ENCODE data around the gene THRA. TPM values are rescaled to one million over a fixed set of nuclear protein-coding genes. Genes with fewer than 3 reads are reported as not detected.

The THRA gene
- polyA plus RNA-seq, 1 of the 3 experiments (the other 2 are of a cell fraction): 23.1 TPM

GRCh38 chr17:40075942-40076498 is 13.3 kb downstream of the THRA start:
- 0 out of 2 replicates have a peak, but pooled peaks cover 3% of the 10 kb centered on the region for H4K20me1 ChIP-seq (ENCODE audit: insufficient read depth)
- peaks cover 0 to 8% of the 10 kb centered on the region in 2 experiments for H3K36me3 ChIP-seq (replicated peaks in 1 of 2; ENCODE audit: control insufficient read depth in 1 of 2, insufficient read depth in 2 of 2, low read length in 1 of 2)
- H3K27me3 ChIP-seq (ENCODE audit: insufficient read depth): no peaks in the 10 kb centered on the region
- H3K4me2 ChIP-seq: no peak overlapping the region
- H3K4me1 ChIP-seq (ENCODE audit: control insufficient read depth in 1 of 2, insufficient read depth in 2 of 2, low read depth in 1 of 2, low read length in 1 of 2): peaks cover 26 to 52% of the 10 kb centered on the region in 2 experiments; a peak in 3 of 4 replicates
- H3K79me2 ChIP-seq (ENCODE audit: insufficient read depth): peaks cover 7% of the 10 kb centered on the region; the same call in 1 of the 2 replicates
- no peak overlapping the region for H3K9ac ChIP-seq
- no peak overlapping the region for H3K4me3 ChIP-seq (ENCODE audit: low read depth in 2 of 2, low read length in 1 of 2)
- no peaks in the 10 kb centered on the region for H3K9me2 ChIP-seq
- TF ChIP-seq USF1 (IDR thresholded peaks at IDR 0.05; ENCODE audit: borderline replicate concordance, low read depth): no peak
- TF ChIP-seq POLR2AphosphoS5 (IDR thresholded peaks at IDR 0.05; ENCODE audit: low read depth, low read length): no peak
- no peak for TF ChIP-seq EZH2phosphoT487 (IDR thresholded peaks at IDR 0.05; ENCODE audit: borderline replicate concordance, low read depth)
- TF ChIP-seq EP300 (IDR thresholded peaks at IDR 0.05; ENCODE audit: borderline replicate concordance in 1 of 2, low read depth in 1 of 2, low read length in 1 of 2): no peak
- TF ChIP-seq ELF1 (IDR thresholded peaks at IDR 0.05): no peak
- TF ChIP-seq, protein P1, sequence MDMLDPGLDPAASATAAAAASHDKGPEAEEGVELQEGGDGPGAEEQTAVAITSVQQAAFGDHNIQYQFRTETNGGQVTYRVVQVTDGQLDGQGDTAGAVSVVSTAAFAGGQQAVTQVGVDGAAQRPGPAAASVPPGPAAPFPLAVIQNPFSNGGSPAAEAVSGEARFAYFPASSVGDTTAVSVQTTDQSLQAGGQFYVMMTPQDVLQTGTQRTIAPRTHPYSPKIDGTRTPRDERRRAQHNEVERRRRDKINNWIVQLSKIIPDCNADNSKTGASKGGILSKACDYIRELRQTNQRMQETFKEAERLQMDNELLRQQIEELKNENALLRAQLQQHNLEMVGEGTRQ (IDR thresholded peaks at IDR 0.05; ENCODE audit: borderline replicate concordance, low read depth, low read length): no peak
- TF ChIP-seq MXI1 (IDR thresholded peaks at IDR 0.05; ENCODE audit: low read depth, low read length): no peak
- no peak for TF ChIP-seq RAD21 (IDR thresholded peaks at IDR 0.05; ENCODE audit: low read length)
- TF ChIP-seq, protein P2, sequence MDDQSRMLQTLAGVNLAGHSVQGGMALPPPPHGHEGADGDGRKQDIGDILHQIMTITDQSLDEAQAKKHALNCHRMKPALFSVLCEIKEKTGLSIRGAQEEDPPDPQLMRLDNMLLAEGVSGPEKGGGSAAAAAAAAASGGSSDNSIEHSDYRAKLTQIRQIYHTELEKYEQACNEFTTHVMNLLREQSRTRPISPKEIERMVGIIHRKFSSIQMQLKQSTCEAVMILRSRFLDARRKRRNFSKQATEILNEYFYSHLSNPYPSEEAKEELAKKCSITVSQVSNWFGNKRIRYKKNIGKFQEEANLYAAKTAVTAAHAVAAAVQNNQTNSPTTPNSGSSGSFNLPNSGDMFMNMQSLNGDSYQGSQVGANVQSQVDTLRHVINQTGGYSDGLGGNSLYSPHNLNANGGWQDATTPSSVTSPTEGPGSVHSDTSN (IDR thresholded peaks at IDR 0.05): no peak
- TF ChIP-seq YY1 (IDR thresholded peaks at IDR 0.05; ENCODE audit: low read depth): no peak
- no peak for TF ChIP-seq RXRA (IDR thresholded peaks at IDR 0.05; ENCODE audit: borderline replicate concordance, low read depth)
- no peak for TF ChIP-seq RCOR1 (IDR thresholded peaks at IDR 0.05; ENCODE audit: low read length)
- TF ChIP-seq RFX5 (IDR thresholded peaks at IDR 0.05; ENCODE audit: low read length): no peak
- TF ChIP-seq FOXJ3 (CRISPR knock-in tag; IDR thresholded peaks at IDR 0.05): no peak
- ChIA-PET POLR2A (interaction anchor here (1.2 to 2.3 kb wide), 5 partner anchors 11 to 37 kb away, joined by 4 to 9 read pairs (median 5); partner anchors contain the start of gene THRA), CTCF (interaction anchor here (0.6 to 9.3 kb wide), 27 partner anchors 9 to 143 kb away, joined by 3 to 160 read pairs (median 12); partner anchors contain the start of genes CSF3, MED24, NR1D1 and THRA)
- H3F3A ChIP-seq (replicated peaks; ENCODE audit: insufficient read depth): peaks cover 10% of the 10 kb centered on the region
- whole genome bisulfite sequencing (ENCODE audit: low lambda C conversion rate): 80% methylated on average over 5 of the region's 8 CpGs
- no peak for DNase-seq
- peak overlapping the region in 1 of 2 experiments; percentile 76; a peak in 1 of 4 replicates for H3K27ac ChIP-seq (ENCODE audit: low read depth in 2 of 2, low read length in 1 of 2)
- no peaks in the 10 kb centered on the region for H3K9me3 ChIP-seq
- no peak overlapping the region for H2AFZ ChIP-seq (ENCODE audit: low read depth)

GRCh38 chr17:40076591-40076990 is 13.8 kb downstream of the THRA start:
- CTCF ChIA-PET: interaction anchor here (1.1 to 9.3 kb wide), 12 partner anchors 9 to 114 kb away, joined by 3 to 160 read pairs (median 31); partner anchors contain the start of gene THRA
- H3K9me3 ChIP-seq: no peaks in the 10 kb centered on the region
- H3K4me1 ChIP-seq (ENCODE audit: control insufficient read depth in 1 of 2, insufficient read depth in 2 of 2, low read depth in 1 of 2, low read length in 1 of 2): peaks cover 21 to 47% of the 10 kb centered on the region in 2 experiments; a peak in 3 of 4 replicates
- peaks cover 2% of the 10 kb centered on the region; the same call in 1 of the 2 replicates for H3K79me2 ChIP-seq (ENCODE audit: insufficient read depth)
- 0 out of 2 replicates have a peak, but pooled peaks cover 3% of the 10 kb centered on the region for H4K20me1 ChIP-seq (ENCODE audit: insufficient read depth)
- no peak overlapping the region; a peak in 1 of 4 replicates for H3K27ac ChIP-seq (ENCODE audit: low read depth in 2 of 2, low read length in 1 of 2)
- peaks cover 10% of the 10 kb centered on the region for H3F3A ChIP-seq (replicated peaks; ENCODE audit: insufficient read depth)
- DNase-seq: no peak
- no peak overlapping the region for H3K4me3 ChIP-seq (ENCODE audit: low read depth in 2 of 2, low read length in 1 of 2)
- H3K4me2 ChIP-seq: no peak overlapping the region
- peaks cover 0 to 8% of the 10 kb centered on the region in 2 experiments for H3K36me3 ChIP-seq (replicated peaks in 1 of 2; ENCODE audit: control insufficient read depth in 1 of 2, insufficient read depth in 2 of 2, low read length in 1 of 2)
- WGBS (ENCODE audit: low lambda C conversion rate): 99% methylated on average over 6 of the region's 7 CpGs
- no peaks in the 10 kb centered on the region for H3K9me2 ChIP-seq
- H2AFZ ChIP-seq (ENCODE audit: low read depth): no peak overlapping the region
- TF ChIP-seq SIN3A (IDR thresholded peaks at IDR 0.05; ENCODE audit: borderline replicate concordance, low read depth, low read length) (no peak), GATA2 (CRISPR knock-in tag; IDR thresholded peaks at IDR 0.05) (no peak), YY1 (IDR thresholded peaks at IDR 0.05; ENCODE audit: low read depth) (no peak)
- H3K9ac ChIP-seq: no peak overlapping the region
- POLR2A ChIA-PET: no interaction called here
- no peaks in the 10 kb centered on the region for H3K27me3 ChIP-seq (ENCODE audit: insufficient read depth)

Data from SK-N-SH (cell line).